ENCODE results near the gene NOP53. TPM values are rescaled to one million over a fixed set of nuclear protein-coding genes. Genes with fewer than 3 reads are reported as not detected.
"Not testable (repeated sequence)": the region's sequence is repeated elsewhere in the genome, so short reads cannot be mapped to it uniquely, and the experiment has no call there.

Gene NOP53
- polyA plus RNA-seq, 1 experiment = 114 TPM

DNA sequence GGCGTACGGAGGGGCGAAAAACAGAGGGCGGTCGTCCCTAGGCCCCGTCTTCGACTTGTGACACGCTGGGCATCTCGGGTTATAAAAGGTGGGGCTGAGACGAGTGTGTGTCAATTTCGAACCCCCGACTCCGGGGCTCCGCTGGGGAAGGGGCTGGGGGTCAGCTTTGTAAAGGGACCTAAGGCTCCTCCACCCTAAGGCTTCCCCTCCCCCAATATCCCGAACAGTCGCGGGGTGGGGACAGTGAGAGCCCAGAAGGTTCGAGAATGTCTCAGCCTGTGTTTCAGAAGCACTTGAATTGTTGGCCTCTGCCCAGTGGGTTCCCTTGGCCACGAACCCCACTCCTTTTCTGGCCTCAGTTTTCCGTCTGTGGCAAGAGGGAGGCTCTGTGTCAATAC, 33.6 kb downstream of the NOP53 start:
- POLR2A ChIA-PET = no interaction called here
- CTCF ChIA-PET = interaction anchor here (0.6 kb wide), 1 partner anchor 14 kb away, joined by 3 read pairs; no protein-coding TSS in a partner anchor
- H3K4me3 ChIP-seq (ENCODE audit: low read depth, low read length) = peak overlapping the region; percentile 94
- no peak for DNase-seq (ENCODE audit: low read depth, low spot score)
- no peak overlapping the region for H3K27ac ChIP-seq (ENCODE audit: low read depth, low read length)
- TF ChIP-seq, protein P1, sequence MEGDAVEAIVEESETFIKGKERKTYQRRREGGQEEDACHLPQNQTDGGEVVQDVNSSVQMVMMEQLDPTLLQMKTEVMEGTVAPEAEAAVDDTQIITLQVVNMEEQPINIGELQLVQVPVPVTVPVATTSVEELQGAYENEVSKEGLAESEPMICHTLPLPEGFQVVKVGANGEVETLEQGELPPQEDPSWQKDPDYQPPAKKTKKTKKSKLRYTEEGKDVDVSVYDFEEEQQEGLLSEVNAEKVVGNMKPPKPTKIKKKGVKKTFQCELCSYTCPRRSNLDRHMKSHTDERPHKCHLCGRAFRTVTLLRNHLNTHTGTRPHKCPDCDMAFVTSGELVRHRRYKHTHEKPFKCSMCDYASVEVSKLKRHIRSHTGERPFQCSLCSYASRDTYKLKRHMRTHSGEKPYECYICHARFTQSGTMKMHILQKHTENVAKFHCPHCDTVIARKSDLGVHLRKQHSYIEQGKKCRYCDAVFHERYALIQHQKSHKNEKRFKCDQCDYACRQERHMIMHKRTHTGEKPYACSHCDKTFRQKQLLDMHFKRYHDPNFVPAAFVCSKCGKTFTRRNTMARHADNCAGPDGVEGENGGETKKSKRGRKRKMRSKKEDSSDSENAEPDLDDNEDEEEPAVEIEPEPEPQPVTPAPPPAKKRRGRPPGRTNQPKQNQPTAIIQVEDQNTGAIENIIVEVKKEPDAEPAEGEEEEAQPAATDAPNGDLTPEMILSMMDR (IDR thresholded peaks at IDR 0.05; ENCODE audit: low read depth, low read length) = no peak
- no peaks in the 10 kb centered on the region; the same call in 1 of the 2 replicates for H3K9me3 ChIP-seq (ENCODE audit: control insufficient read depth, insufficient read depth, low read length)
- H3K27me3 ChIP-seq (ENCODE audit: control insufficient read depth, insufficient read depth, low read length) = no peaks in the 10 kb centered on the region

DNA sequence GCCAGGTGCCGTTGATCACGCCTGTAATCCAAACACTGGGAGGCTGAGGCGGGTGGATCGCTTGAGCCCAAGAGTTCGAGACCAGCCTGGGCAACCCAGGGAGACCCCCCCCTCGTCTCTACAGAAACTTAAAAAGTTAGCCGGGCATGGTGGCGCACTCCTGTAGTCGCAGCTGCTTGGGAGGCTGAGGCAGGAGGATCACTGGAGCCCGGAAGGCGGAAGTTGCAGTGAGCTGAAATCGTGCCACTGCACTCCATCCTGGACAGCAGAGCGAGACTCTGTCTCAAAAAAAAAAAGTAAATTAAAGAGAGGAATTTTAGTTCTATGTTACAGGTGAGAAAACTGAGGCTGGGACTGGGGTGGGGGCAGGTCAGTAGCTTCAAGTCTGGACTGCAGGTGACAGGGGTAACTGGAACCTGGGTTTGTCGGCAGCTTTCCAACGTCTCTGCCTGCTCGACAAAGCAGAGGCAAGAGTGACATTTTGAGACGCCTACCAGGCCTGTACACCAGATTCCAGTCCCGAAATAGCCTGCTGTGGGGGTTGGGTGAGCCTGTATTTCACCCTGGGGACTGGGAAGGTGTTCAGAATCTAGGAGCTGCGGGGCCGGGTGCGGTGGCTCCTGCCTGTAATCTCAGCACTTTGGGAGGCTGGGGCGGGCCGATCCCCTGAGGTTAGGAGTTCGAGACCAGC, 34.3 kb downstream of the NOP53 start:
- no peaks in the 10 kb centered on the region for H3K27me3 ChIP-seq (ENCODE audit: control insufficient read depth, insufficient read depth, low read length)
- ChIA-PET POLR2A (no interaction called here), CTCF (interaction anchor here (0.6 kb wide), 1 partner anchor 13 kb away, joined by 3 read pairs; no protein-coding TSS in a partner anchor)
- no peaks in the 10 kb centered on the region; the same call in 1 of the 2 replicates for H3K9me3 ChIP-seq (ENCODE audit: control insufficient read depth, insufficient read depth, low read length)
- TF ChIP-seq, protein P1 (IDR thresholded peaks at IDR 0.05; ENCODE audit: low read depth, low read length) = no peak
- no peak for DNase-seq (ENCODE audit: low read depth, low spot score)
- no peak overlapping the region for H3K27ac ChIP-seq (ENCODE audit: low read depth, low read length)
- peak overlapping the region; percentile 94 for H3K4me3 ChIP-seq (ENCODE audit: low read depth, low read length)

DNA sequence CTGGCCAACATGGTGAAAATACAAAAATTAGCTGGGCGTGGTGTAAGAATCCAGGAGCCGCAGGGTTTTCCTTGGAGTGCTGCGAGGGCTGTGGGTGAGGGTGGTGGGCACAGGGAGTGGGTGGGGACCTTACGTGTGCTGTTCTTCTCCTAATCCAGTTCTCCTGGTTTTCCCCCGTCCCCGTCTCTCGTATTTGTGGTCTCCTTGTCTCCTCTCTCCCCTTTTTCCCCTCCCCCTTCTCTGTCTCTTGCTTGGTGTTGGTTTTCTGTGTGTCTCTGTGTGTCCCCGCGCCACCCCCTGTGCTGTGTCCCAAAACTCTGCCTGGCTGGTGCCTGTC, 34.8 kb downstream of the NOP53 start:
- Histone ChIP-seq H3K4me3 (ENCODE audit: low read depth, low read length) (peak overlapping the region; percentile 94; the same call in 1 of the 2 replicates), H3K27me3 (ENCODE audit: control insufficient read depth, insufficient read depth, low read length) (no peaks in the 10 kb centered on the region), H3K9me3 (ENCODE audit: control insufficient read depth, insufficient read depth, low read length) (no peaks in the 10 kb centered on the region; the same call in 1 of the 2 replicates), H3K27ac (ENCODE audit: low read depth, low read length) (no peak overlapping the region)
- ChIA-PET POLR2A (no interaction called here), CTCF (no interaction called here)
- TF ChIP-seq, protein P1 (IDR thresholded peaks at IDR 0.05; ENCODE audit: low read depth, low read length) = no peak
- no peak for DNase-seq (ENCODE audit: low read depth, low spot score)

DNA sequence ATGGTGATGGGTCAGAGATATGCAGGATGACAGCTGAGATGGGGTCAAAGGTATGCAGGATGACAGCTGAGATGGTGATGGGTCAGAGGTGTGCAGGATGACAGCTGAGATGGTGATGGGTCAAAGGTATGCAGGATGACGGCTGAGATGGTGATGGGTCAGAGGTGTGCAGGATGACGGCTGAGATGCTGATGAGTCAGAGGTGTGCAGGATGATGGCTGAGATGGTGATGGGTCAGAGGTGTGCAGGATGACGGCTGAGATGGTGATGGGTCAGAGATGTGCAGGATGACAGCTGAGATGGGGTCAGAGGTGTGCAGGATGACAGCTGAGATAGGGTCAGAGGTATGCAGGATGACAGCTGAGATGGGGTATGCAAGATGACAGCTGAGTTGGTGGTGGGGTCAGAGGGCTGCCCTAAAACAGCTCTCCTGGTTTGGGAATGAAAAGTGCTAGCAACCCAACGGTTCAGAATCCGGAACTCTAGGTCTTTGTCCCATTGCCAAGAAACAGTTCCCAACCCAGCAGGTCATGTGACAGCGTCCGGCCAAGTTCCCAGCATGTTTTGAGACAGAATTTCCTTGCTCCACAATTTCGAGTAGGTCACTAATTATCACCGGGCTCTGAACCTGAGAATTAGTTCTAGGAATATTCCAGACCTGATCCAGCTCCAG, 36.4 kb downstream of the NOP53 start:
- Histone ChIP-seq H3K27me3 (ENCODE audit: control insufficient read depth, insufficient read depth, low read length) (no peaks in the 10 kb centered on the region), H3K27ac (ENCODE audit: low read depth, low read length) (no peak overlapping the region), H3K4me3 (ENCODE audit: low read depth, low read length) (no peak overlapping the region), H3K9me3 (ENCODE audit: control insufficient read depth, insufficient read depth, low read length) (no peaks in the 10 kb centered on the region; the same call in 1 of the 2 replicates)
- TF ChIP-seq, protein P1 (IDR thresholded peaks at IDR 0.05; ENCODE audit: low read depth, low read length) = no peak
- ChIA-PET CTCF (interaction anchor here (0.9 kb wide), 1 partner anchor 16 kb away, joined by 3 read pairs; no protein-coding TSS in a partner anchor), POLR2A (no interaction called here)
- no peak for DNase-seq (ENCODE audit: low read depth, low spot score)

DNA sequence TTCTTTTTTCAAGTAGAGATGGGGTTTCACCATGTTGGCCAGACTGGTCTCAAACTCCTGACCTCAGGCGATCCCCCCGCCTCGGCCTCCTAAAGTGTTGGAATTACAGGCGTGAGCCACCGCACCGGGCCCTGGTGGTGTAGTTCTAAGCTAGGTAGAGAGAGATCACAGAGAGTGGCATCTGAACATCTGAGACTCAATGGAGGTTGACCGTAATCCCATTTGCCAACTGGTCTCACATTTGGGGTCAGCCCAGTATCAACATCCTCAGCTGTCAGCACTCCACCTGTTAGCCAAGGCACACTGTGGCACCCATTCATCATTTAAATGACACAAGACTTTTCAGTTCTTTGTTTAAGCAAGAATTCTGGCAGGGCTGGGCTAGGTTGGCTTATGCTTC, 41.2 kb downstream of the NOP53 start:
- DNase-seq (ENCODE audit: low read depth, low spot score) = no peak
- Histone ChIP-seq H3K9me3 (ENCODE audit: control insufficient read depth, insufficient read depth, low read length) (no peaks in the 10 kb centered on the region), H3K4me3 (ENCODE audit: low read depth, low read length) (no peak overlapping the region), H3K27ac (ENCODE audit: low read depth, low read length) (no peak overlapping the region), H3K27me3 (ENCODE audit: control insufficient read depth, insufficient read depth, low read length) (no peaks in the 10 kb centered on the region)
- ChIA-PET CTCF (interaction anchor here (0.6 kb wide), 1 partner anchor 81 kb away, joined by 4 read pairs; no protein-coding TSS in a partner anchor), POLR2A (no interaction called here)
- TF ChIP-seq, protein P1 (IDR thresholded peaks at IDR 0.05; ENCODE audit: low read depth, low read length) = no peak

DNA sequence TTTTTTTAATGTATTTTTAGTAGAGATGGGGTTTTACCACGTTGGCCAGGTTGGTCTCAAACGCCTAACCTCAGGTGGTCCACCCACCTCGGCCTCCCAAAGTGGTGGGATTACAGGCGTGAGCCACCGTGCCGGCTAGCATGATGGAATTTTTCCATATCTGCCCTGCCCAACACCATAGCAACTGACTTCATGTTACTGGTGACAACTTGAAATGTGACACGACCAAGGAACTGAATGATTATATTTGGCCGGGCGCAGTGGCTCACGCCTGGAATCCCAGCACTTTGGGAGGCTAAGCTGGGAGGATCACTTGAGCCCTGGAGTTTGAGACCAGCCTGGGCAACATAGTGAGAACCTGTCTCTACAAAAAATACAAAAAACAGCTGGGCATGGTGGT, 42.0 kb downstream of the NOP53 start:
- not testable (repeated sequence) for H3K9me3 ChIP-seq (ENCODE audit: control insufficient read depth, insufficient read depth, low read length); H3K4me3 ChIP-seq (ENCODE audit: low read depth, low read length); DNase-seq (ENCODE audit: low read depth, low spot score); H3K27ac ChIP-seq (ENCODE audit: low read depth, low read length); H3K27me3 ChIP-seq (ENCODE audit: control insufficient read depth, insufficient read depth, low read length)
- POLR2A ChIA-PET = interaction anchor here (0.7 kb wide), 1 partner anchor 56 kb away, joined by 7 read pairs; no protein-coding TSS in a partner anchor
- CTCF ChIA-PET = interaction anchor here (0.6 to 2.4 kb wide), 4 partner anchors 21 to 87 kb away, joined by 4 to 17 read pairs (median 6); partner anchors contain the start of gene EHD2

DNA sequence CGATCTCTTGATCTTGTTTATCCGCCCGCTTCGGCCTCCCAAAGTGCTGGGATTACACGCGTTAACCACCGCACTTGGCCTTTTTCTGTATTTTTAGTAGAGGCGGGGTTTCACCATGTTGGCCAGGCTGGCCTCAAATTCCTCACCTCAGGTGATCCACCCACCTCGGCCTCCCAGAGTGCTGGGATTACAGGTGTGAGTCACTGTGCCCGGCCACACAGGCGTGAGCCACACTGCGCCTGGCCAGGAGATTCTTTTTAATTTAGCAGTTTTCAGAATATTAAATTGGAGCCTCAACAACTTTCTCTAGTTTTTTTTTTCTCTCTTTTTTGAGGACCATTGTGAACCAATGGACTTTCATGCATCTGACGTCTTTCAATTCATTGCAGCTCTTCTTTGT, 44.5 kb downstream of the NOP53 start:
- CTCF ChIA-PET = interaction anchor here (0.6 to 2.4 kb wide), 12 partner anchors 9 to 608 kb away, joined by 3 to 17 read pairs (median 4); no protein-coding TSS in a partner anchor
- H3K27me3 ChIP-seq (ENCODE audit: control insufficient read depth, insufficient read depth, low read length); POLR2A ChIA-PET; DNase-seq (ENCODE audit: low read depth, low spot score); H3K4me3 ChIP-seq (ENCODE audit: low read depth, low read length); H3K27ac ChIP-seq (ENCODE audit: low read depth, low read length); H3K9me3 ChIP-seq (ENCODE audit: control insufficient read depth, insufficient read depth, low read length): not testable (repeated sequence)

Measured in AG04450 (cell line).